Loucy (cell line): ENCODE data around the gene CD151.

Experiments used
- EZH2phosphoT487 ChIP-seq: fragments of 200-600 bp; IDR thresholded peaks from 2 replicates; pipeline ENCODE4 v1.6.1; 2018; ENCODE audit warnings: antibody characterized with exemption, mild to moderate bottlenecking, moderate library complexity, borderline replicate concordance
- TF ChIP-seq, protein P1 (sequence below): fragments of 200-600 bp; sonication (generic); conservative IDR thresholded peaks from 2 replicates; pipeline ENCODE4 v1.5.1; 2014; ENCODE audit warnings: mild to moderate bottlenecking, antibody characterized with exemption, low read length

DNA sequence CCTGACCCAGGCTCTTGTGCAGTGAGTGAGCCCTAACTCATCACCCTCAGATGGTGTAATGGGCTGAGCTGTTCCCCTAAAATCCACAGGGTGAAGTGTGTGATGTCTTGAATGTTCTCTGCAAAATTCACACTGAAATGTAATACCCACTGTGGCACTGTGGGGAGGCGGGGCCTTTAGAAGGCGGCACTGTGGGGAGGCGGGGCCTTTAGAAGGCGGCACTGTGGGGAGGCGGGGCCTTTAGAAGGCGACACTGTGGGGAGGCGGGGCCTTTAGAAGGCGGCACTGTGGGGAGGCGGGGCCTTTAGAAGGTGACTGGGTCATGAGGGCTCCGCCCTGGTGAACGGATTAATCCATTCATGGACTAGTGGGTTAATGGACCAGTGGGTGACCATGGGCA is 44.8 kb downstream of the CD151 start:
- TF ChIP-seq EZH2phosphoT487, result no peak
- TF ChIP-seq, protein P1, sequence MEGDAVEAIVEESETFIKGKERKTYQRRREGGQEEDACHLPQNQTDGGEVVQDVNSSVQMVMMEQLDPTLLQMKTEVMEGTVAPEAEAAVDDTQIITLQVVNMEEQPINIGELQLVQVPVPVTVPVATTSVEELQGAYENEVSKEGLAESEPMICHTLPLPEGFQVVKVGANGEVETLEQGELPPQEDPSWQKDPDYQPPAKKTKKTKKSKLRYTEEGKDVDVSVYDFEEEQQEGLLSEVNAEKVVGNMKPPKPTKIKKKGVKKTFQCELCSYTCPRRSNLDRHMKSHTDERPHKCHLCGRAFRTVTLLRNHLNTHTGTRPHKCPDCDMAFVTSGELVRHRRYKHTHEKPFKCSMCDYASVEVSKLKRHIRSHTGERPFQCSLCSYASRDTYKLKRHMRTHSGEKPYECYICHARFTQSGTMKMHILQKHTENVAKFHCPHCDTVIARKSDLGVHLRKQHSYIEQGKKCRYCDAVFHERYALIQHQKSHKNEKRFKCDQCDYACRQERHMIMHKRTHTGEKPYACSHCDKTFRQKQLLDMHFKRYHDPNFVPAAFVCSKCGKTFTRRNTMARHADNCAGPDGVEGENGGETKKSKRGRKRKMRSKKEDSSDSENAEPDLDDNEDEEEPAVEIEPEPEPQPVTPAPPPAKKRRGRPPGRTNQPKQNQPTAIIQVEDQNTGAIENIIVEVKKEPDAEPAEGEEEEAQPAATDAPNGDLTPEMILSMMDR, result no peak
